CD4-positive, alpha-beta T cell treated with Interleukin-4 for 1 hour (primary cell): Measurements from ENCODE around the gene AUTS2.
A peak's percentile ranks its signal among the peaks of the same experiment; 100 is the strongest.
"Not testable (repeated sequence)": the region's sequence is repeated elsewhere in the genome, so short reads cannot be mapped to it uniquely, and the experiment has no call there.

ENCODE experiments used
- DNase-seq, 2 donors: peaks; one replicate each; pipeline ENCODE4 v3.0.0-alpha.2; 2020 to 2022

The AUTS2 gene

GRCh38 chr7:70785427-70785826 lies 1187.2 kb downstream of the AUTS2 start:
- DNase-seq: no peak

DNA sequence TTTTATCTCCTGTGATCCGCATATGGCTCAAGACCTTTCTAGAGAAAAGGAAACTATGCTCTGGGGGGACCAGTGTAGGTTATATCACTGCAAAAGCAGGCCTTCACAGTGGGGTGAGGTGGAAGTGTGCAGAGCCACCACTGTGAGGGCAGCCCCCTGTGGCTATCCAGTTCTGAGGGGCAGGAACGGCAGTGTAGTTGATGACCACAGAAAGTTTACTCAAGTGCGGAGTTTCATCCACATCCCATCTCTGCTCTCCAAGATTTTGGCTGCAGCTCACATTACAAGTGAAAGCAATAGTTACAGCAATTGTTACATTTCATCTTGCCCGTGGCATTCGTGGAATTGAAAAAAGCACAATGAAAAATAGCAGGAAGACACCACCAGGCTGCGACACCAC lies 1187.8 kb downstream of the AUTS2 start:
- no peak for DNase-seq

DNA sequence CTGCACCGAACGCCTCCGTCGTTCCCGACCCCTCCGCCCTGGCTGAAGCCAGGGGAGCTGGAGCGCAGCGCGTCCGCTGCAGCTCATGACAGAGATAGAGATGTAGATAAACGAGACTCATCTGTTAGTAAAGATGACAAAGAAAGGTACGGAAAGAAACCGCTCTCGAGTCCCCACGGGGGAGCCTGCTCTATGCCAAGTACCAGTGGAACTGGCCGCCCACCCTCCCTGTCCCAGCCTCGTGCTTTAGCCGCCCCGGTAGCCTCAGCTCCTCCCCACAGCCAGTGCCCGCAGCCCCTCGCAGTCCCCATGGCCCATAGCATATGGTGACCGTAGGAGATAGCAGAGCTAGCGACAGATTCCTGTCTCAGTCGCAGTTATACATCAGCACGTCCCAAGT lies 1189.0 kb downstream of the AUTS2 start:
- no peak for DNase-seq

- peak in 1 of 2 donors; percentile 32 for DNase-seq
These were observed 1189.5 kb downstream of the AUTS2 start for GRCh38 chr7:70787771-70788170.

- peak; percentile 48 to 70 for DNase-seq
These were observed 1190.0 kb downstream of the AUTS2 start for GRCh38 chr7:70788276-70788675.

DNA sequence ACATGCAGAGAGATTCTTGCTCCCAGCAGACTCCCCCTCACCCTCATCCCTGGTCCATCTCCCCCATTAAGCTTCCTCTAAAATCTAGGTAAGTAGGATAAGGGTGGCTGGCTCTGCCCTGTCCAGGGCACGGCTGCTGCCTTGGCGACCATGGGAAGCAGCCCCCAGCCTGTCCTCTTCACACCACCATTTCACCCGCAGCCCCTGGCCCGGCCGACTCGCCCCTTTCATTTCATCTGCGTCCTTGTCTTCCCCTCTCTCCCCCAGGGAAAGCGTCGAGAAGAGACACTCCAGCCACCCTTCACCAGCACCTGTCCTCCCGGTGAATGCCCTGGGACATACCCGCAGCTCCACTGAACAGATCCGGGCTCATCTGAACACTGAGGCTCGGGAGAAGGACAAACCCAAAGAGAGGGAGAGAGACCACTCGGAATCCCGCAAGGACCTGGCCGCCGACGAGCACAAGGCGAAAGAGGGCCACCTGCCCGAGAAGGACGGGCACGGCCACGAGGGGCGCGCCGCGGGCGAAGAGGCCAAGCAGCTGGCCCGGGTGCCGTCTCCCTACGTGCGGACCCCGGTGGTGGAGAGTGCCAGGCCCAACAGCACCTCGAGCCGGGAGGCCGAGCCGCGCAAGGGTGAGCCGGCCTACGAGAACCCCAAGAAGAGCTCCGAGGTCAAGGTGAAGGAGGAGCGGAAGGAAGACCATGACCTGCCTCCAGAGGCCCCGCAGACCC lies 1191.4 kb downstream of the AUTS2 start:
- DNase-seq: no peak

GRCh38 chr7:70790215-70791073 lies 1192.2 kb downstream of the AUTS2 start:
- no peak for DNase-seq

GRCh38 chr7:70791341-70791740 lies 1193.1 kb downstream of the AUTS2 start:
- DNase-seq: no peak

GRCh38 chr7:70793060-70793459 lies 1194.8 kb downstream of the AUTS2 start:
- DNase-seq: no peak

GRCh38 chr7:70793821-70794220 lies 1195.5 kb downstream of the AUTS2 start:
- DNase-seq: no peak

DNA sequence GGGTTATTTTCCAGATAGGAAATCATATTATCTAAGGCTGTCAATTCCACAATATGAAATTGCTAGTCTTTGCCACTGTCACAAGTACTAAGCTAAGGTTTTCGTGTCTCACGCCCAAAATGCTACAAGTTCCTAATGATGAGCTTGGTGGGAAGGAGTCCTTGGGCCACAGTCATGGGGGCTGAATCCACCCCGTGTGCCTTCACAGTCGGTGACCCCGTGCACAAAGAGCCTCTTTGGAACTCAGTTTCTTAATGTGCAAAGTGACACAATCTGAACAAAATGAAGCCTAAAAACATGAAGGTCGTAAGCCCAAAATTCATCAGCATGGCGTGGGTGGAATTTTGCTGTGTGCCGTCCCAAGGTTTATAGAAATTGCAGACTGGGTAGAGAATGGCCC lies 1196.7 kb downstream of the AUTS2 start:
- DNase-seq: no peak

GRCh38 chr7:70795948-70796347 lies 1197.7 kb downstream of the AUTS2 start:
- no peak for DNase-seq

DNA sequence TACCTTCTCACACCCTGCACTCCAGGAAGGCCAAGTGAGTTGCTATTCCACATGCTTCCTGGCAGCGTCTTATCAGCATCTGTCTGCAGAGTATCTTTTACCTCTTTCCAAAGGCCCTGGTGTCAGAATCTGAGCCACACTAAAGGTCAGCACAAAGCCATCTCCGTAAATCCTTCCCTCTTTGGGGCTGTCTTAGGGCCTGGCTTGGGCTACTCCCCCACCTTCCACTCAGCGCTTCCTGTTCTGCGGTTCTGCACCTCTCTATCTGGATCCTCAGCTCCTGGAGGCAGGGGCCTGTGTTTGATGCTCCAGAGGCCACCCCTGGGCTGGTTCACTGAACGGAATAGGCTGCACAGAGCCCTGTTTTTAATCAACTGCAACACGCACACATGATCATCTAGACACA lies 1198.8 kb downstream of the AUTS2 start:
- DNase-seq: no peak

DNA sequence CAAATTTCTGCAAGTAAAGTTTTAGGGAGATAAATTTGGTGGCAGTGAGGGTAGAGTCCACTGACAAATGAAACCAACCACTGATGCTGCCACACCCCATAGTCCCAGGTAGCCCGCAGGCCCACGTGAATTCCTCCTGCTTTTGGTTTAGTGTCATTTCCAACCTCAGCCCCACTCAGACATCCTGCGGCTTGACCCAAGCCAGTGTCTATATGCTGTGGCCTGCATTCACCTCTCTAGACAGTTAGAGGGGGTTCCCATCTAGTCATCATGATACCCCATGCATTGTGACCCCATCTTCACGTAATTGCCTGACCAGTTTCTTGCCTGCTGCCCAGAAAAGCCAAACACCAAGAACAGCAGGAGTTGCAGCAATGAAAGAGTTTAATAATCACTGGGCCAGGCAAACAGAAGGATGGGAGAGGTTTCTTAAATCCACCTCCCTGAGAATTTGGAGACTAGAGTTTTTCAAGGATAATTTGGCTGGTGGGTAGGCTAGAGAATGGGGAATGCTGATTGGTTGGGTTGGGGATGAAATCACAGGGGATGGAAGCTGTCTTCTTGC lies 1201.6 kb downstream of the AUTS2 start:
- no peak for DNase-seq

DNA sequence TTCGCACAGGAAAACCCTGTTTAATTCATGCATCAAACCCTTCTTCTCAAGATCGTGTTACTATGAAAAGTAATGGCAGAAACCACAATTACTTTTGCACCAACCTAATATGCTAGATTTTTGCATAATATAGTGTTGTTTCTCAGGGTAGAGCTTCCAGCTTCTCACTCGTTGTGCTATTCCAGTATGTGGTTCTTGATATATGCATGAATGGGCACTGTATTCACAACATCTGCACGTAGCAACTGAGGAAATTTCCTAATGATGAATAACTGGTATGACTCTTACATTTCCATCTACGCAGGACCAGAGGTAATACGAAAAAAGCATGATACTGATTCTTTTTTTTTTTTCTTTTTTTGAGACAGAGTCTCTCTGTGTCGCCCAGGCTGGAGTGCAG lies 1207.1 kb downstream of the AUTS2 start:
- no peak for DNase-seq

- DNase-seq: no peak
These were observed 1209.4 kb downstream of the AUTS2 start for GRCh38 chr7:70807650-70808049.

DNA sequence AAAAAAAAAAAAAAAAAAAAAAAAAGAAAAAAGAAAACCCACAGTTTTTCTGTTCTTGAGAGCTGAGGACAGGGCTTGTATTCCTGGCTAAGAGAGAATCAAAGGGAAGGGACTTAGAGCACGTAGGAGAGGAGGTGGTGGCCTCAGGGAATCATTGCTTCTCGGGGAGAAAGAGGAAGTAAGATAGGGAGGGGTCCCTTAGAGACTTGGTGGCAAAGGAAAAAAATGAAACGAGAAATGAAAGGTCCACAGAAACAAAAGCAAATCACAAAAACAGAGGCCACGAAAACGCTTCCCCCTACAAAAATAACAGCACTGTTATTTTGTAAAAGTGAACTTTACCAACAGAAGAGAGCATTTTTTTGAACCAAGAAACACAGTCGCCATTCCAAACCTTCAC lies 1210.6 kb downstream of the AUTS2 start:
- DNase-seq: no peak

- DNase-seq: no peak
These were observed 1212.4 kb downstream of the AUTS2 start for GRCh38 chr7:70810558-70811139.

DNA sequence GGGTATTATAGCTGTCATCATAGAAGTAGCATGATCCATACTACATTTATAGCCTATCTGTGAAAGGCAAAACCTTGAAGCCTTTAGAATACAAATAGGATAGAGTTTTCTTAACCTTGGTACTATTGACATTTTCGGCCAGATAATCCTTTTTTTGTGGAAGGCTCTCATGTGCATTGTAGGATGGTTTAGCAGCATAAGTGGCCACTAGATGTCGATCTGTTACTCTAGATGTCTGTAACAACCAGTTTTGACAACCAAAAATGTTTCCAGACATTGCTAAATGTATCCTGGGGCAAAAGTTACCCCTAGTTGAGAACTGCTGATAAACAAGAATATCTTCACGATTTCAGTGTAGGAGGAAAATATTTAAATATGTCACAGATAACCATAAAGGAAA lies 1214.2 kb downstream of the AUTS2 start:
- no peak for DNase-seq

DNA sequence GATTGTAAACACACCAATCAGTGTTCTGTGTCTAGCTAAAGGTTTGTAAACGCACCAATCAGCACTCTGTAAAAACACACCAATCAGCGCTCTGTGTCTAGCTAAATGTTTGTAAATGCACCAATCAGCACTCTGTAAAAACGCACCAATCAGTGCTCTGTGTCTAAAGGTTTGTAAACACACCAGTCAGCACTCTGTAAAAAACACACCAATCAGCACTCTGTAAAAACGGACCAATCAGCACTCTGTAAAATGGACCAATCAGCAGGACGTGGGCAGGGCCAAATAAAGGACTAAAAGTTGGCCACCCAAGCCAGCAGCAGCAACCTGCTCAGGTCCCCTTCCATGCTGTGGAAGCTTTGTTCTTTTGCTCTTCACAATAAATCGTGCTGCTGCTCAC lies 1224.2 kb downstream of the AUTS2 start:
- DNase-seq: not testable (repeated sequence)

DNA sequence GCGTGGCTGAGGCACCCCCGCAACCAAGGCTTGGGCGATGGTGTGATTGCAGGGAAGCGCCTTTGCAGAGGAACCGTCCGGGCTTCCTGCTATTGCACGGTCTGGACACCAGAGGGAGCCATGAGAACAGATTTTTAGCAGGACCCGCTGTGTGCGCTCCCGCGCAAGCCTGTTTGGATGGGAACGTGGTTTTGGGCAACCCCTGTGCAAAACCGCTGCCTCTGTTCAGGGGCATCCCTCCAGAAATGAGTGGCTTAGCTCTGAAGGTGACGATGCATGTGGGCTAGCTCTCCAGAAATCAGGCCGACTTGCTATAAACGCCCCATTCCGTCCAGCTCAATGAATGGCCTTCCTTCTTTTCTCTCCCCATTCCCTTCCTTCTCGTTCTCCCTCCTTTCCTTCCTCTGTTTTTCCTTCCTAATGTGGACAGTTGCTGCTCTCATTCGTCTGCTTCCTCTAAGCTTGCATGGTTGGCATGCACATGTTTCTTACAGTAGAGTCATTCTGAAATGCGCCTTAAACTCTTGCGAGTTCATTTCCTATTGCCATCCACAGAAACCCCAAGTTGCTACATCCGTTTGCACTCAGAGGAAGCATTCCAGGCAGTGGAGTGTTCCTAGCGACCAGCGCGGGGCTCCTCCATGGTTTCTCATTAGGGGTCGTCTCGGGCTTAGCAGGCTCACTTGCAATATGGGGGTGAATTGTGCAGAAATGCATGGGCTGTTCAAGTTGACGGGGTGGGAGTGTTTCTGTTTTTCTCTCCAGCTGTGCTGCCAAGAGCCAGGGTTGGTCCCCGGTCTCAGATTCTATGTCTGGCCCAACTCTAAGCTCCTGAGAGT lies 1231.2 kb downstream of the AUTS2 start:
- DNase-seq: peak; percentile 36 to 53

DNA sequence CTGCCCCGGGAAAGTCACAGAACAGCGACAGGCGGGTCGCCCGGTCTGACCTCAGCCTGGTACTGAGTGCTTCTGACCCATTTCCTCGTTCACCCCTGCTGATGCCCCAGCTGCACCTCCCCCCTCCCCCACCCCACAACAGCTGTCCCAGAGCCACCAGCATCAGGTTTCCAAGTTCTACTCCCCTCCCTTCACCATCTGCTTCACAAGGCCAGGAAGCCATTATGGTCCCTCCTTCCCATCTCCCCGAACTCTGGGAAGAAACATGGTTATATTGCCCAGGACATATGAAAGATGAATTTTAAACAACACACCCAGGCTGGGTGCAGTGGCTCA lies 1231.8 kb downstream of the AUTS2 start:
- no peak for DNase-seq

DNA sequence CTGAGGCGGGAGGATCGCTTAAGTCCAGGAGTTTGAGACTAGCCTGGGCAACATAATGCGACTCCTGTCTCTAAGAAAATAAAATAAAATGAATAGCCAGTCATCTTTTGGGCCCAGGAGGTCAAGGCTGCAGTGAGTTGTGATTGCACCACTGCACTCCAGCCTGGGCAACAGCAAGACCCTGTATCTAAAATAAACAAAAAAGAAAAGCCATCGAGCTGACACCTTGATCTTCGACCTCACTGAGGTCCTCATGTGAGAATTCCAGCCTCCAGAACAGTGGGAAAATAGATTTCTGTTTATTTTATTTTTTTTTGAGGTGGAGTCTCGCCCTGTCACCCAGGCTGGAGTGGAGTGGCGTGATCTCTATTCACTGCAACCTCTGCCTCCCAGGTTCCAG lies 1232.2 kb downstream of the AUTS2 start:
- no peak for DNase-seq
